Mesothelial cell of epicardium (in vitro differentiated cells): ENCODE data around the gene OAF. TPM values are rescaled to one million over a fixed set of nuclear protein-coding genes. Genes with fewer than 3 reads are reported as not detected.

Experiments used
- DNase-seq, 2 experiments: peaks; one replicate each; pipeline ENCODE4 v3.0.0; 2021; ENCODE audit warnings: low spot score in 2 of 2; ENCODE audit not compliant: unreplicated experiment in 2 of 2
- H3K27ac Mint-ChIP-seq: 2 replicates; pipeline ENCODE4 v1.8.0; 2021; ENCODE audit warnings: mixed read lengths
- H3K27me3 Mint-ChIP-seq: 2 replicates; pipeline ENCODE4 v1.8.0; 2021; ENCODE audit warnings: low read depth, mixed read lengths
- H3K36me3 Mint-ChIP-seq: 2 replicates; pipeline ENCODE4 v1.8.0; 2021; ENCODE audit warnings: mixed read lengths
- H3K4me1 Mint-ChIP-seq: 2 replicates; pipeline ENCODE4 v1.8.0; 2021; ENCODE audit warnings: mixed read lengths
- H3K4me3 Mint-ChIP-seq: 2 replicates; pipeline ENCODE4 v1.8.0; 2021; ENCODE audit warnings: mild to moderate bottlenecking, moderate library complexity, mixed read lengths
- H3K9me3 Mint-ChIP-seq: 2 replicates; pipeline ENCODE4 v1.8.0; 2021; ENCODE audit warnings: mixed read lengths
- CTCF ChIP-seq: fragments of 200-600 bp; sonication (generic); IDR thresholded peaks from one replicate; pipeline ENCODE4 v1.5.0; 2021; ENCODE audit warnings: antibody characterized with exemption; ENCODE audit not compliant: unreplicated experiment
- total RNA-seq: library from RNA; stranded (reverse); gene quantifications from 3 replicates; pipeline ENCODE4 v1.2.1, GENCODE V29; 2021

OAF gene
- total RNA-seq, 1 donor from 2014 or later = 32.2 TPM

GRCh38 chr11:120256178-120256577 is 45.3 kb downstream of the OAF start:
- H3K27me3 Mint-ChIP-seq = peaks cover 67% of the 10 kb centered on the region
- H3K27ac Mint-ChIP-seq = no peak overlapping the region
- H3K4me3 Mint-ChIP-seq = no peak overlapping the region
- no peak for TF ChIP-seq CTCF
- H3K4me1 Mint-ChIP-seq = peaks cover 12% of the 10 kb centered on the region
- no peaks in the 10 kb centered on the region for H3K36me3 Mint-ChIP-seq
- no peaks in the 10 kb centered on the region for H3K9me3 Mint-ChIP-seq
- no peak for DNase-seq

GRCh38 chr11:120256779-120257178 is 45.9 kb downstream of the OAF start:
- H3K4me1 Mint-ChIP-seq = peaks cover 12% of the 10 kb centered on the region
- H3K27me3 Mint-ChIP-seq = peaks cover 64% of the 10 kb centered on the region
- H3K27ac Mint-ChIP-seq = no peak overlapping the region
- TF ChIP-seq CTCF = no peak
- no peak overlapping the region for H3K4me3 Mint-ChIP-seq
- no peak for DNase-seq
- no peaks in the 10 kb centered on the region for H3K9me3 Mint-ChIP-seq
- no peaks in the 10 kb centered on the region for H3K36me3 Mint-ChIP-seq

- no peak for DNase-seq
- H3K27ac Mint-ChIP-seq = no peak overlapping the region
- H3K36me3 Mint-ChIP-seq = no peaks in the 10 kb centered on the region
- no peak for TF ChIP-seq CTCF
- no peaks in the 10 kb centered on the region for H3K9me3 Mint-ChIP-seq
- H3K4me3 Mint-ChIP-seq = no peak overlapping the region
- H3K27me3 Mint-ChIP-seq = peaks cover 64% of the 10 kb centered on the region
- peaks cover 12% of the 10 kb centered on the region for H3K4me1 Mint-ChIP-seq
Observed at GRCh38 chr11:120257346-120257745, 46.5 kb downstream of the OAF start.

- Mint-ChIP-seq H3K9me3 (no peaks in the 10 kb centered on the region), H3K27ac (no peak overlapping the region), H3K36me3 (no peaks in the 10 kb centered on the region), H3K27me3 (peaks cover 59% of the 10 kb centered on the region), H3K4me3 (no peak overlapping the region), H3K4me1 (peaks cover 12% of the 10 kb centered on the region)
- no peak for DNase-seq
- TF ChIP-seq CTCF = no peak
Observed at GRCh38 chr11:120258661-120259060, 47.8 kb downstream of the OAF start.

GRCh38 chr11:120259241-120259640 is 48.4 kb downstream of the OAF start:
- Mint-ChIP-seq H3K4me1 (peaks cover 12% of the 10 kb centered on the region), H3K27me3 (peaks cover 54% of the 10 kb centered on the region), H3K36me3 (no peaks in the 10 kb centered on the region), H3K4me3 (no peak overlapping the region), H3K27ac (no peak overlapping the region), H3K9me3 (no peaks in the 10 kb centered on the region)
- no peak for TF ChIP-seq CTCF
- DNase-seq = no peak

GRCh38 chr11:120259988-120260565 is 49.2 kb downstream of the OAF start:
- peaks cover 10% of the 10 kb centered on the region for H3K4me1 Mint-ChIP-seq
- no peak for TF ChIP-seq CTCF
- H3K36me3 Mint-ChIP-seq = no peaks in the 10 kb centered on the region
- no peaks in the 10 kb centered on the region for H3K9me3 Mint-ChIP-seq
- DNase-seq = no peak
- H3K27me3 Mint-ChIP-seq = peaks cover 53% of the 10 kb centered on the region
- no peak overlapping the region for H3K27ac Mint-ChIP-seq
- H3K4me3 Mint-ChIP-seq = no peak overlapping the region
